Measurements from ENCODE around the gene CACNB1.

The CACNB1 gene

GRCh38 chr17:39225959-39226683, 28.7 kb upstream of the CACNB1 start:
- peak in 1 of 2 donors; percentile 39 for DNase-seq (ENCODE audit: low read depth in 2 of 2, low spot score in 1 of 2)

- DNase-seq (ENCODE audit: low read depth in 2 of 2, low spot score in 1 of 2): no peak
Measured at GRCh38 chr17:39225308-39225958, 28.0 kb upstream of the CACNB1 start, which contains the start of gene STAC2. Gene STAC2 (minus strand): TSS chr17:39225945. CDS start chr17:39225502, 443 bp downstream.

- no peak for DNase-seq (ENCODE audit: low read depth in 2 of 2, low spot score in 1 of 2)
Measured at GRCh38 chr17:39224778-39225307, 27.4 kb upstream of the CACNB1 start.

- DNase-seq (ENCODE audit: low read depth in 2 of 2, low spot score in 1 of 2): no peak
Measured at GRCh38 chr17:39223907-39224777, 26.7 kb upstream of the CACNB1 start.

- no peak for DNase-seq (ENCODE audit: low read depth in 2 of 2, low spot score in 1 of 2)
Measured at GRCh38 chr17:39222866-39223834, 25.7 kb upstream of the CACNB1 start.

- no peak for DNase-seq (ENCODE audit: low read depth in 2 of 2, low spot score in 1 of 2)
Measured at GRCh38 chr17:39222151-39222550, 24.7 kb upstream of the CACNB1 start.

GRCh38 chr17:39221572-39221971, 24.1 kb upstream of the CACNB1 start:
- DNase-seq (ENCODE audit: low read depth in 2 of 2, low spot score in 1 of 2): no peak

GRCh38 chr17:39219647-39220154, 22.2 kb upstream of the CACNB1 start:
- no peak for DNase-seq (ENCODE audit: low read depth in 2 of 2, low spot score in 1 of 2)

GRCh38 chr17:39218906-39219305, 21.4 kb upstream of the CACNB1 start:
- no peak for DNase-seq (ENCODE audit: low read depth in 2 of 2, low spot score in 1 of 2)

- no peak for DNase-seq (ENCODE audit: low read depth in 2 of 2, low spot score in 1 of 2)
Measured at GRCh38 chr17:39217734-39218369, 20.4 kb upstream of the CACNB1 start.

GRCh38 chr17:39213852-39214251, 16.4 kb upstream of the CACNB1 start:
- DNase-seq (ENCODE audit: low read depth in 2 of 2, low spot score in 1 of 2): no peak

GRCh38 chr17:39212841-39213480, 15.5 kb upstream of the CACNB1 start:
- DNase-seq (ENCODE audit: low read depth in 2 of 2, low spot score in 1 of 2): no peak

GRCh38 chr17:39212195-39212810, 14.8 kb upstream of the CACNB1 start:
- no peak for DNase-seq (ENCODE audit: low read depth in 2 of 2, low spot score in 1 of 2)

- no peak for DNase-seq (ENCODE audit: low read depth in 2 of 2, low spot score in 1 of 2)
Measured at GRCh38 chr17:39210093-39210434, 12.6 kb upstream of the CACNB1 start.

GRCh38 chr17:39209317-39210092, 12.0 kb upstream of the CACNB1 start:
- peak; percentile 36 to 52 for DNase-seq (ENCODE audit: low read depth in 2 of 2, low spot score in 1 of 2)

- DNase-seq (ENCODE audit: low read depth in 2 of 2, low spot score in 1 of 2): no peak
Measured at GRCh38 chr17:39208893-39209292, 11.4 kb upstream of the CACNB1 start.

GRCh38 chr17:39208136-39208535, 10.7 kb upstream of the CACNB1 start:
- DNase-seq (ENCODE audit: low read depth in 2 of 2, low spot score in 1 of 2): no peak

- no peak for DNase-seq (ENCODE audit: low read depth in 2 of 2, low spot score in 1 of 2)
Measured at GRCh38 chr17:39205112-39205526, 7.7 kb upstream of the CACNB1 start.

All from stimulated activated CD8-positive, alpha-beta memory T cell treated with anti-CD3 and anti-CD28 coated beads, Interleukin-4, amount 100 ng/mL, for 1 hour (primary cell).